Activated CD4-positive, CD25-positive, alpha-beta regulatory T cell treated with anti-CD3 and anti-CD28 coated beads, Interleukin-2, amount 50 U/mL, for 72 hours (primary cell): ENCODE measurements around the gene CCDC167.
A peak's percentile ranks its signal among the peaks of the same experiment; 100 is the strongest.

Experiments
- DNase-seq: peaks from one replicate; pipeline ENCODE4 v3.0.0; 2021

Gene CCDC167

DNA sequence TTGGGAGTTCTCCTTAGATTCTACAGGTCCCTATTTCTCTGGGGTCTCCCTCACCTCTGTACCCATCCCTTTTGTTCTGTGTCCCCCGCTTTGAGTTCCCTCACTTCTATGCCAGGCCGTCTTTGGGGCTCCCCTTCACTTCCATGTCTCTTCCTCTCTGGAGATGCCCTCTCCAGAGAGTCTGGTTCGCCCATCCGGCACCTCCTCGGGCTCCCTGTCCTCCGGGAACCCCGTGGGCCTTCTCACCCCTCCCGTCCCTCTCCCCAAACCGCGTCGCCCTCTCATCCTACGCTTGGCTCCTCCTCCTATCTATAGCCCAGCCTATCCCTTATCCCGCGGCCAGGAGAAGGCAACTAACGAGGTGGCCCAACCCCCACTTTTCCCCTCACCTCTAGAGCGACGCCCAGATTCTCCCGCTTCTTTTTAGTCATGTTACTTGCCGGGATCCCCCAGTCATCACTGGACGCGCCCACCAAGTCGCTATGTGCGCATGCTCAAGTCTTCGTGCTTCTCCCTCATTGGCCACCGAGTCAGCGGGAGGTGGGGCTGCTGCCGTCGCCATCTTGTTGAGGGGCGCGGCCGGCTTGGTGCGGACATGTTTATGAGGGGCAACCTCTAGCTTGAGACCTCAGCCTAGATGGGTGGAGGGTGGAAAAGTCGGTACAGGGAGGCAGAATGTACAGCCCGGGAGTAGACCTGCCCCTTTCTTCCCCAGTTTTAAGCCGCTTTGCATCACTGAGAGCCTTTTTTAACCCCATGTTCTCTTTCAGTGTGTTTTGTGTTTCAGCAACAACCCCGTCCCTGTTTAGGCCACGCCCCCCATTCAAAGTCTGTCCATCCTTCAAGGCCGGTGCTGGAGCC lies at the start of gene CCDC167:
CCDC167 (minus strand) TSS at position 461 of the 861 bp plus-strand sequence; CDS start at position 431, 30 bp downstream.
- peak; percentile 94 for DNase-seq

DNA sequence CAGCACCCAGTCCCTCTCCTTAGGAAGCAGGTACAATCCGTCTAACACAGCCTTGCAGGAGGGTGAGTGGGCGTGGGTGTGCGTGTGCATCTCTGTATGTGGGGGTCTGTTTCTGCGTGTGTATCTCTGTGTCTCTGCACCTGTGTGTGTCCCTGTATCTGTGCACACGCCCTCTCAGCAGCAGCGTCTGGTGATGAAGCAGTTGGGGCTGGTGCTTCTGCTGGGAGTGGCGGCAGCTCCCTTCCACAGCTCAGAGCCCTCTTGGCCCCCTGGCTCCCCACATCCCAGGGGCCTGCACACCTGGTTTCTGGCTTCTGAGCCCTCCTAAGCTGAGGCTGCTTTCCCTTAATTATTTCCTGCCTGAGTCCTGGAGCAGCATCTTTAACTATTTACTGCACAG lies 49.5 kb upstream of the CCDC167 start:
- DNase-seq, result no peak

DNA sequence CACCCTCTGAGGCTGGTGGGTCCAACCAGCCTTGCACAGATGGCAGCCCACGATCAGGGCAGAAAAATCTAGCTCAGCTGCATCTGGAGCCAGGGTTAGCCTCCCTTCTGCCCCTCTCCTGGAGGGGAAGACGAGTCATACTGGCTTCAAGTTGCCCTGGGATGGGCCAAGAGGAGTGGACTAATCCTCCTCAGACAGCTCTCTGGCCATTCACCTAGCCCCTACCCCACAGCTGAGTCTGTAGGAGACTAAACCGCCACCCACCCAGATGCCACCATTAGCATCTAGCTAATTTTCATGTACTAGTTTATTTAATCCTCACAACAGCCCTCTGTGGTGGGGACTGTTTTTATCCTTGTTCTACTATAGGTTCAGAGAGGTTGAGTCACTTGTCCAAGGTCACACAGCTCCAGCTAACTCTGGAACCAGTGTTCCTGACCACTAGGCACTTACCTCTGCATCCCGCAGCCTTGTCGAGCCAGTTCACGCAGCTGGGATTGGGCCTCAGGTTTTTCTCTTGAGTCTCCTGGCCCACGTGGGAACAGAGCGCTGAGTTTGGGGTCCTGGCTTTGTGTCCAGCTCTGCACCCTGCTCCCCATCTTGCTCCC lies 48.5 kb upstream of the CCDC167 start:
- no peak for DNase-seq

DNA sequence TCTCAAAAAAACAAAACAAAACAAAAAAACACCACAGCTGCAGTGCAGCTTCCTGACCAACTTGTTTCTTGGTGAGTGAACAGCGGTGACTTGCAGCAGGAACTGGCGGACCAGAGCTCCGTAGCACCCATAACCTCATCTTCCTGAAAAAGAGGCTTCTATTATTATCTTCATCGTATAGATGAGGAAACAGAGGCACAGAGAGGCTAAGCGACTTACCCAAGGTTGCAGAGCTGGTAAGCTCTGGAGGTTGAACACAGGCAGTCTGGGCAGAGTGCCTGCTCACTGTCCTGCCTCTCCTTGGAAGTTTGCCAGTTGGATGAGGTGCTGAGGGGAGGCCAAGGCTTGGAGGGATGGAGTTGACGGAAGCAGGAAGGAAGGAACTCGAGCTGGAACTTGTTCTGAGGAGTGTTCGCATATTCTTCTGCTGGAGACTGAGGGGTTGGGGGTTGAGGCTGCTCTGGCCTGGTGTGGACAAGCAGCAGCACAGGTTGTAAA lies 47.9 kb upstream of the CCDC167 start:
- no peak for DNase-seq

DNA sequence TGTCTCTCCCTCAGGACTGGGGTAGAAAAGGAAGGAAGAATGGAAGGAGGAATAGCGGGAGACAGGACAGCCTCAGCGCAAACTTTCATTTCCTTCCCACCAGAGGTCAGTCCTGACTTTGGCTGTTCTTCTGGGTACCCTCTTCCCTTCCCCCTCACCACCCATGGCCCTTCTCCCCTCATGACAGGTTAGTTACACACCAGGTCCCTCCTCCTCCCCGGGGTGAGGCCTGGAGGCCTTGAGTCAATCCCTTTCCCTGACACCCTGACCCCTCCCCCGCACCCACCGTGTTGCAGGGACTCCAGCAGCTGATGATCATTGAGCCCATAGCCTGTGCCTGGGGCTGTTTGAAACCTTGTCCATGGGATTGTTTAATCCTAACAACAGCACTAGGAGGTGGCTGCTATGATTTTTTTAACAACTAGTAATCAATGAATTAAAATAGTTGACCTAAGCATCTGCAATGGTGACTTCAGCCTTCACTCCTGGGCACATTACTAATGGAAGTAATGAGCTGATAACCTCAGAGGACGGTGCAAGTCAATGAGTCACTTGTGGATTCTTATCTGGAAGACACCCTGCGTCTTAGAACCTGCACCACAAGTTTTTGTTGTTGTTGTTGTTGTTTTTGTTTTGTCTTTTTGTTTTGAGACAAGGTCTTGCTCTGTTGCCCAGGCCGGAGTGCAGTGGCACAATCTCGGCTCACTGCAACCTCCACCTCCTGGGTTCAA lies 46.6 kb upstream of the CCDC167 start:
- DNase-seq, result no peak

DNA sequence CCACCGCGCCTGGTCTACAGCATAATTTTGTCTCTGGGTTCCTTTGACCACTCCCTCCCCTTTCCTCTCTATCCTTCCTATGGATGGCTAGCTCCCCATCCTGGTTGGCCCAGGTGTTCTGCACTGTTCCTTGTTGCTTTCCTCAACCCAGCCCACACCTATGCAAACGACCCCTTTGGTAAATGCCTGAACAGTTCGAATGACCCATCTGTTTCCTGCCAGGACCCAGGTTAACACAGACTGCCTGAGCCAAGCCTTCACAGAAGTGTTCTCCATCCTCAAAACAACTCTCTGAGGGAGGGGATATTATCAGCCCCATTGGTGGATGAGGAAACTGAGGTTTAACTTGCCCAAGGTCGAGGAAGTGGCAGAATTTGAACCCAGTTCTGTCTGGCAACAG lies 44.8 kb upstream of the CCDC167 start:
- DNase-seq, result no peak

DNA sequence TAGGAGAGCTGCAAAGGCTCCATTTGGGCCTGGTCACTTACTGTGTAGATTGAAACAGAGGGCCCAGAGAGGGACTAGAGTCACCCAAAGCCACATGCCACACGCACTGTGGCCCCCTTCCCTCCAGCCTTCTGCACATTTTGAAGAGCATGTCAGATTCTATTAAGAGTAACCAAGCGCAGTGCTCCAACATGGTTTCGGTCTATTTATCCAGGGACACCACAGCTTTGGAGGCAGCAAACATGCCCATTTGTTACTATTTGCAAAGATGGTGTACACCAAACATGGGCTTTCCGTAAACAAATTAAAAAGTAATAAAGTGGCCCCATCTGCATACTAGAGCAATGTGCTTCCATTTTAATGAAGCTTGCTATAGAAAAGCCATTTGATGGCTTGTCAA lies 43.7 kb upstream of the CCDC167 start:
- no peak for DNase-seq

DNA sequence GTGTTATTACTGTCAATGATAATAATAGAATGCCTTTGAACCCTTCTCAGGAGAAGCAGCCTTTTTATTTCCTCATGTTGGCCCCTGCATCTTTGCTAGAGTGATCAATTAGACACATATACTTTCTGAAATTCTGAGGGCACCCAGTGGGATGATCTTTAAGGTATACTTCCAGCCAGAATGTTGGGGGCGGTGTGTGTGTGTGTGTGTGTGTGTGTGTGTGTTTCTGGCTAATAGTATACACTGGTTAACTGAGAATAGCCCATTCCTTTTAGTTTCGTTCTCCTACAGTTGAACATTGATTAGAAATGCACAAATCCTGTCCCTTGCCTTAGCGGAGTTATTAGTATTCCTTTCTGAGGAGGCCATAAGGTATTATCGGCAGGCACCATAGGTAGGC lies 41.7 kb upstream of the CCDC167 start:
- DNase-seq, result no peak

DNA sequence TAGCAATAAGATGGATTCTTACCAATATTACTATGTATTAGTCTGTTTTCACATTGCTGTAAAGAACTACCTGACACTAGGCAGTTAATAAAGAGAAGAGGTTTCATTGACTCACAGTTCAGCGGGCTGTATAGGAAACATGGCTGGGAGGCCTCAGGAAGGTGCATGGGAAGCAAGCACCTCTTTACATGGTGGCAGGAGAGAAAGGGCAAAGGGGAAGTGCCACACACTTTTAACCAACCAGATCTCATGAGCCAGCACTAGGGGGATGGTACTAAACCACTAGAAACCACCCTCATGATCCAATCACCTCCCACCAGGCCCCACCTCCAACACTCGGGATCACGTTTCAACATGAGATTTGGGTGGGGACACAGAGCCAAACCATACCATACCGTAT lies 40.7 kb upstream of the CCDC167 start:
- DNase-seq, result no peak

DNA sequence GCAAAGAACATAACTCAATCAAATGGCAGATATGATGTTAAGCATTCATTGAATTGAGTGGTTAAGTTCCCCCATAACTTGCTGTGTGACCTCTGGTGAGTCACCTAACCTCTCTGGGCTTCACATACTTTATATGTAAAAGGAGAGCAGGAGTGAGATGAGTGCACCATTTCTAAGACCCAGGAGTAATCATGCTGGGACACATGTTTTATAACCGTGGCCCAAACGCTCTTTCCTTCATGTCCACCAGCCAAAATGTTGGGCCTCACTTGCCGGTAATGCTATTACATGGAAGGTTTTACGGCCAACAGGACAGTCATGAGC lies 40.3 kb upstream of the CCDC167 start:
- DNase-seq, result no peak

DNA sequence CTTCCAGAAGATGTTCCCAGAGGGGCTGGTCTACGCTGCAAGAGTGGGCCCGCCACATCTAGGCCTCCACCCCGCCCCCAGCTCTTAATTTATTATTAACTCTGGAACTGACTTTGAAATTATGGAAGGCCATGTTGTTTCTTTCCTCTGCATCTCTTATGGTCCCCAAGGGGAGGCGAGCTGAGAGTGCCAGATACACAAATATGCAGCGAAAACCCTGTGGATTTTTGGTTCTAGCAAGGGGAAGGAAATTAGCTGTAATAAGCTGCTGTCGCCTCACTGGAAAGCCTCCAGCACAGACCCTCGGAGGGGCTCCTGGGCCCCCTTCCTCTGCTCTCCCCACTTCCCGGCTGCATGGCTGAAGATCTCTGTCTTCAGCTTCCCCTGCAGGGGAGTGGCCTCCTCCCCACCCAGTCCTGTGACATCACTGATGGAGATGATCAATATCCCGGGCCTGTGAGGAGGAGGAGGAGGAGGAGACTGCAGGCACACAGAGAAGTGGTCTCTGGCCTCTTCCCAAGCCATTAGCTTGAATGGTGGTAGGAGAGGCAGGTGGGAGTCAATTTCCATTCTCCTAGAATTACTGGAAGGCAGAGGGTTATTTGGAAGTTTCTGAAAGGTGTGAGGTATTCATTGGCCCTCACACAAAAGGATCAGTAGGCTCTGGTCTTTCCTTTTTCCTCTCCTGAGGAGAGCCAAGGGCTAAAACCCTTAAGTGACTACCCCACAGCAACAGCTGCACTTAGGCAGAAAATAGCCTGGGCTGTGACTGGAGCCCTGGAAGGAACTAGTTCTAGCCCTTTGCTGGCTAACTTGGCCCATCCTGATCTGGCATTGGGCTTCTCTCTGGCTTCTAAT lies 39.7 kb upstream of the CCDC167 start:
- no peak for DNase-seq

DNA sequence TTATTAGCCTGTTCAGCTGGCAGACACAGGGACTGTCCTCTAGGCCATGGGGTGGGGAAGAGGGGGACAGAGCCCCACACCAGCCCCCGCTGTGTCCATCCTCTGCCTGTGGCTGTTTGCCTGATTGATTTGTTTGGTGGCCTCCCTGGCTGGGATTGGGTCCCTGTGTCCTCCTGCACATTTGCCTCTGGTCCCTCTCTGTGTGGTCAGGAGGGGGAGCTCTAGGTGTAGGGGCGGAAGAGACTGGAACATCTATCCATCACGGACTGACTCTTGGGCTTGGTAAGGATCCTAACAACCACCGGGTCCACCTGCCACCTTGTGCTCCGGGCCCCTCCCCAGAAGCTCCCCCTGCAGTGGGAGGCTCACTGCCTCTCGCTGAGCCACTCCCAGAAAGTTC lies 38.4 kb upstream of the CCDC167 start:
- no peak for DNase-seq

DNA sequence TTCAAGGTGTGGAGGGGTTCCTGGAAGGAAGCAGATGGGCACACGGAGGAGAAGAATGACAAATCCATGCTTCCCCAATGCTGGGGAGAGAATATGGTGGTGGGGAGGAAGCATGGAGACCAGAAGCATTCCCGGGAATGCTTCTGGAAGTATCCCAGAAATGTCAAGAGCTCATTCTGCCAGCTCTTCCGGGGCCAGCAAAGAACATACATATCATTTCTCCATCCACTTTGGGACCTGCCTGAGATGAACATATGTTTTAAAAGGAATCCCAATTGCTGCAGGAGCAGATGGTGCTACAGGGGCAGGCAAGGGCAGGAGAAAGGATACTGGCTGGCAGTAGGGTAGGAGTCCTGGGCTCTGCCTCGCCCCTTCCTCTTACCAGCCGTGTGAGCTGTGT lies 37.9 kb upstream of the CCDC167 start:
- DNase-seq, result no peak

DNA sequence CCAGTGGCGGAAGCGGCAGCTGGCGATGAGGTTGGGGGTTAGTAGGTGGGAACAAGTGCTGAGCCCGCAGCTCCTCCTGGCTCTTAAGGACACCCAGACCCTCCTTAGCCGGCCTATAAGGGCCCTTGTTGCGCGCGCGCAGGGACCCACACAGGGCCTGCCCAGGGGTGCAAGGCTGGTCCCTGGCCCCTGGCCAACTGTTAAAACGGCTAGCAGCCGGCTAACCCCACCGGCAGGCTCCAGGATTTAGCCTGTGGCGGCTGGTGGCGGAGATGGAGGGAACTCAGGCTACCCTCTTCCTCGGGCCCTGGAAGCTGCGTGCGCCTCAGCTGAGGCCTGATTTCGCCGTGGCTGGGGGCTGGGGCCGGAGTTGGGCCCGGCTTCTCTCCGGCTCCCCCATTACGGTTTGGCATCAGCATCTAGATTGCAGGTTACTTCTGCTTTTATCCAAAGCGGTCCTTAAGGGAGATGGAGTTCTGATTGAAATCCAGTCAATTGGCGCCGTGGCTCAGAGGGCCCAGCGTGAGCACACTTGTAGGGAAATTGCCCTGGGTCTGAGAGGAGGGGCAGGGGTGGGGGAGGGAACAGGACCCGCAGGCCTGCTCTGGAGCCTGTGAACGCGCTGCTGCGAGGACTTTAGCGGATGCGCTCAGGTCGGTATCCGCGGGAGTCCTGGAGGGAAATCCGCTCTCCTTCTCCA lies 36.9 kb upstream of the CCDC167 start:
- no peak for DNase-seq

DNA sequence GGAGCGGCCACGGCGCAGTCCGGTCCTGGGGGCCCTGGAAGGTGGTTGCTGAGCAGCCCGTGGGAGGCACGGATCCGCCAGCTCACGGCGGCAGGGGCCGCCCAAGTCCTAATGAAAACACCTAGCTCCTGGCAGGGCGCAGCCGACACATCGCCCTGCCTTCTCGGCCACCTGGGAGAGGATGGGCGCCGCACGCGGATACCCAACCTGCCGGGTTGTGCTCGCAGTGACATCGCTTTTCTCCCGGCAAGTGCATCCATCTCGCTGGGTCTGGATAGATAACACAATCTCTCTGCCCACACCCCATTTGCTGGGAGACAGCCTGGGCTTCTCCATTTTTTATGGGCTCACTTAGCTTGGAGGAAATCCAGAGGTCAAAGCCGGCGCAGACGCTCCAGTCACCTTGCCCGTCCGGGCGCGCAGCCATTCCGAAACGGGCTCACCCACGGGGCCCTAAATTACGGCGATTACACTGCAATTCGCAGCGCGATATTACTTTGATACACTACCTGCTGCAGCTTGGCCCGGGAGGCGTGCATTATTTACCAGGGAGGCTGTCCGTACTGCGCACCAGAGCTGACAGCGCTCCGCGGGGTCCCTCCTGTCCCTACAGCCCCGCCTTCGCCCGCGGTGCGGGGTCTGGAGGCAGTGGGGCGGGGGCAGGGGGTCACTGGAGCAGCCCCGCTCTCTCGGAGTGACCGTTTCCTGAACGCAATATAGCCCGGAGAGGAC lies 36.2 kb upstream of the CCDC167 start:
- no peak for DNase-seq

DNA sequence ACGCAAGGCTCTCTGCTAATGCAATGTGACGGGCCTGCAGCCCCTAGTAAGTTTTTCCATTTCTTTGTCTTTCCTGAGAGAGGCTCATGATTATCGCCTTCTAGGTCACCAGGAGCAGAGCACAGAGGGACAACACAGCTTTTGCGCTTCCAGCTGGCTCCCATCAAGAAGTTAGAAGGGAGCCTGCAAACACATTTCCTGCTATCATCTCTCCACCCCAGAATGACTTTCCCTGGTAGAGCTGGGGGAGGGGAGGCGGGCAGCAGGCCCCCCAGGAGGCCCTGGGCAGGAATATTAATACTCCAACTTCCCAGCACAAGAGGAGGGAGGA lies 35.7 kb upstream of the CCDC167 start:
- no peak for DNase-seq

DNA sequence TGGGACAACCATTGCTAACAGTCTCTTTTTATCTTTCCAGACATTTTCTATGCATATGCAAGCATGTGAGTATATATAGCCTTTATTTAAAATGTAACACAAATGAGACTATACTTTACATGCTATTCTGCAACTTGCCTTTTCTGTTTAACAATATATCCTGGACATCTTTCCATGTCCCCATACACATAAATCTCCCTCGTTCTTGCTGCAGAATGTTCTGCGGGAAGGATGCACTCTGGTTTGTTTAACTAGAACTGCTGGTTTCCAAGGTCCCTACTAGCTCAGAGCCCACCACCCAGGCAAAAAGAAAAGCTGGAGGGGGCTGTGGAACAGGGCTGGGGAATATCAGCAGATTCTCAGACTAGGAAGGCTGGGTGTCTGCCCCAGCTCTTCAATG lies 35.2 kb upstream of the CCDC167 start:
- no peak for DNase-seq

DNA sequence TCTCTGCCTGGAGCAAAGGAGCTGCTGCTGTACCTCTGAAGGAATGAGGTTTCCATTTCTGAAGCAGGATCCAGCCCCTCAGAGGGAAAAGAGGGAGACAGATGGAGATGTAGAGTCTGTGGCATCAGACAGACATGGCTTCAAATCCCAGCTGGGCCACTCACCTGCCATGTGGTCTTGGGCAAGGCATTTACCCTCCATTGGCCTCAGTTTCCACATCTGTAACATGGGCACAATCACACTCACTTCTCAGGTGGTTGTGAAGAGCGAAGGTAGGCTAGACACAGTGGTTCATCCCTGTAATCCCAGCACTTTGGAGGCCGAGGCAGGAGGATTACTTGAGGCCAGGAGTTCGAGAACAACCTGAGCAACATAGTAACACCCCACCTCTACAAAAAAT lies 32.4 kb upstream of the CCDC167 start:
- DNase-seq, result no peak

DNA sequence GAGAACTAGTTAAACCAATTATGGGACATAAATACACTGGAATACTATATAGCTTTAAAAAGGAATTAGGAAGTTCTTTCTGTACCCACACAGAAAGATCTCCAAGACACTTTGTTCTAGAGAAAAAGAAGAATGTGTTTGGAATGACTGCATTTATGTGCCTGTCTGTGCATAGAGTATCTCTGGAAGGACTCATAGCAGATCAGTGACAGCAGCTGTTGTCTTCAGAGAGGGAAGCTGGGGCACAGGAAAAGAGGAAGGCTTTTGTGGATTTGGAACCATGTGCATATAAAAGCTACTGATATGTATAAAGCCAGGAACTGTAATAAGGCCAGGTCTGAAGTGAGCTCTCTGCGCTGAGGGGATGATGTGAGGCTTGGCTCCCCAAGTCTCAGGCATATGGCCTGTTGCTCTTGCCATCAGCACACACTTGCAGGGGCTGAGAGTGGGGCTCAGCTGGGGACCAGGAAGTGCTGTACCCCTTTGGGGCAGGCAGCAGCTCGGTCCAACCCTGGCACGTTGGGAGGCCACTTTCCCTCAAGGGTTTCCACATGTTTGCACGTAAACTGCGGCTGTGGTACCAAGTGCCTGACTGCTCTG lies 31.8 kb upstream of the CCDC167 start:
- no peak for DNase-seq

DNA sequence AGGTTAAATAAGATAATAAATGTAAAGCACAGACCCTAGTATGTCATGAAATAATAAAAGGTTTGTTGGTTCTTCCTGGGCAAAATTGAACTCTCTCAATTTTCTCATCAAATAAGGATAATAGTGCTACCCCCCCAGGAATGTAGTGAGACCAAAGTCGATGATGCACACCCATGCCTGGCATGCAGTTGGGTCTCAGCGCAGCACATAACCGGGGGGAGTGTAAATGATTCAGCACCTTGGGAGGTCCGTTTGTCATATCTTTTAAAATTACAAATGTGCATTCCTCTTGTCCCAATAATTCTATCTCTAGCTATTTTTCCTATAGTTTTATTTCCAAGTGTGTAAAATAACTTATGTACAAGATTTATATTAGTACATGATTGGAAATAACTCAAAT lies 31.3 kb upstream of the CCDC167 start:
- no peak for DNase-seq

DNA sequence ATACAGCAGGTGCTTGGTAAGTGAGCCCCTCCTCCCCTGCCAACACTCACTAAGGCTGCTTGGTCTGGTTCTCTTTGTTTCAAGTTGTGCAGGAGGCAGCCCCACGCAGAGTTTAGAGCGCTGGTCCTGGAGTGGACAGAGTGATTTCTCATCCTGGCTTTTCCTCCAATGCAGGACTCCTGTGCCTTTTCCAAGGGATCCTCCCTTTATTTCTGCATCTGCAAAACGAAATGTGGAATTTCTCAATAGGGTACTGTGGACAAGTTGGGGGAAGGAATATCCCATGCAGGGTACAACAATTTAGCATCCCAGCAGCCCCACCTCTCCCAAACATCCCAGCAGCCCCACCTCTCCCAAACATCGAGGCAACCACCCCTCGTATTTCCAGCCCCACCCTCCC lies 30.6 kb upstream of the CCDC167 start:
- DNase-seq, result no peak
